Nephron (organoid): ENCODE measurements around the gene NT5DC3.

Experiments used
- H3K27ac Mint-ChIP-seq, 3 experiments: 2 replicates each; pipeline ENCODE4 v1.8.0; 2020; ENCODE audit warnings: mixed read lengths in 3 of 3, mild to moderate bottlenecking in 2 of 3, moderate library complexity in 1 of 3
- H3K27me3 Mint-ChIP-seq: 2 replicates; pipeline ENCODE4 v1.8.0; 2021; ENCODE audit warnings: low read depth, mild to moderate bottlenecking, moderate library complexity, mixed read lengths
- H3K36me3 Mint-ChIP-seq: 2 replicates; pipeline ENCODE4 v1.8.0; 2020; ENCODE audit warnings: low read depth, mixed read lengths
- H3K4me1 Mint-ChIP-seq: 2 replicates; pipeline ENCODE4 v1.8.0; 2020; ENCODE audit warnings: mixed read lengths
- H3K4me3 Mint-ChIP-seq, 3 experiments: 2 replicates each; pipeline ENCODE4 v1.8.0; 2020; ENCODE audit warnings: mild to moderate bottlenecking in 3 of 3, mixed read lengths in 3 of 3, moderate library complexity in 2 of 3
- H3K9me3 Mint-ChIP-seq: 2 replicates; pipeline ENCODE4 v1.8.0; 2020; ENCODE audit warnings: mixed read lengths
- CTCF ChIP-seq, 3 experiments: fragments of 200-600 bp; sonication (generic); IDR thresholded peaks; one replicate each; pipeline ENCODE4 v1.5.0; 2021; ENCODE audit warnings: antibody characterized with exemption in 3 of 3; ENCODE audit not compliant: unreplicated experiment in 3 of 3

The NT5DC3 gene

DNA sequence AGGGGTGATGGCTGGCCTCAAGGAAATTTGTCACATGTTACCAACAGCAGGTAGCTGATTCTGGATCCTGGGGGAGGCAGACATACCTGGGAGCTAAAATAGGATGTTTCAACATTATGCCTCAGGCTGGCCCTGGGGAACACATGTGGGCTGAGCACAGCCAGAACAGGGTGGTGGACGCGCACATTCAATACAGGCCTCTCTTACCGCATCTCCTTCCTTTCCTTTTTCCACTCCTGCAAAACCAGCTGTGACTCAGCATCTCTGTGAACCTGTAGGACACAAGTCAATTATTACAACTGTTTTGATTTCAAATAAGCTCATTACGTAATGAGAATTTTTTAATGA is 61.0 kb downstream of the NT5DC3 start:
- Mint-ChIP-seq H3K9me3 (no peaks in the 10 kb centered on the region), H3K27me3 (no peaks in the 10 kb centered on the region), H3K36me3 (peaks cover 33% of the 10 kb centered on the region), H3K4me3 (no peak overlapping the region), H3K4me1 (peaks cover 13% of the 10 kb centered on the region), H3K27ac (no peak overlapping the region)
- TF ChIP-seq CTCF (IDR thresholded peaks at IDR 0.05; ENCODE audit: unreplicated experiment in 3 of 3), result no peak

GRCh38 chr12:103779410-103780092 is 61.5 kb downstream of the NT5DC3 start:
- H3K27ac Mint-ChIP-seq, result no peak overlapping the region
- H3K4me1 Mint-ChIP-seq, result peaks cover 13% of the 10 kb centered on the region
- no peaks in the 10 kb centered on the region for H3K27me3 Mint-ChIP-seq
- no peak for TF ChIP-seq CTCF (IDR thresholded peaks at IDR 0.05; ENCODE audit: unreplicated experiment in 3 of 3)
- H3K9me3 Mint-ChIP-seq, result no peaks in the 10 kb centered on the region
- H3K4me3 Mint-ChIP-seq, result no peak overlapping the region
- peaks cover 35% of the 10 kb centered on the region for H3K36me3 Mint-ChIP-seq

GRCh38 chr12:103778781-103779180 is 62.3 kb downstream of the NT5DC3 start:
- H3K9me3 Mint-ChIP-seq, result no peaks in the 10 kb centered on the region
- H3K27ac Mint-ChIP-seq, result no peak overlapping the region
- H3K27me3 Mint-ChIP-seq, result no peaks in the 10 kb centered on the region
- H3K4me1 Mint-ChIP-seq, result peaks cover 8% of the 10 kb centered on the region
- no peak for TF ChIP-seq CTCF (IDR thresholded peaks at IDR 0.05; ENCODE audit: unreplicated experiment in 3 of 3)
- H3K4me3 Mint-ChIP-seq, result no peak overlapping the region
- H3K36me3 Mint-ChIP-seq, result peaks cover 34% of the 10 kb centered on the region

DNA sequence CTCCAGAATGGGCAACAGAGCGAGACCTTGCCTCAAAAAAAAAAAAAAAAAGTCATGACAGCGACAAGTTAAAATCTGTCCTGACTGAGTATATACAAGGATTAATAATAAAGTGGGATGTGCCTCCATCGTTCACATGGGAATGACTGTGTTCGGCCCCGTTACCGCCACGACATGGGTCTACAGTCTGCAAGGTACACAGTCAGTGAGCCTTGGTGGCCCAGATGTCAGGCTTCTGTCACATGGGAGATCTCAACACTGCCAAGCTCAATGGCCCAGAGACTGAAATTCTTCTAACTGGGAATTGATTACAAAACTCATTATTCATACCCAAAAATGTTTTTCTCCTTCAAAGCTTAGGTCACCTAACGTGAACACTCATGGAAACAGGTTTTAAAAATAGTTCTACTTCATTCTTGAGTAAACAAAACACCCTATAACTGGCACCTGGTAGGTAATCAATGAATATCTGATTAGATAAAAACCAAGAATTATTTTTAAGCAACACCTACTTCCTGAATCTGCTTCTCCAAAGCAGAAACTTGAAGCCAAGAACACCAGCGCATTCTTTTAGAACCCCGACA is 66.0 kb downstream of the NT5DC3 start:
- H3K27me3 Mint-ChIP-seq, result no peaks in the 10 kb centered on the region
- H3K4me1 Mint-ChIP-seq, result peaks cover 16% of the 10 kb centered on the region
- TF ChIP-seq CTCF (IDR thresholded peaks at IDR 0.05; ENCODE audit: unreplicated experiment in 3 of 3), result no peak
- H3K36me3 Mint-ChIP-seq, result peaks cover 26% of the 10 kb centered on the region
- H3K9me3 Mint-ChIP-seq, result no peaks in the 10 kb centered on the region
- no peak overlapping the region for H3K4me3 Mint-ChIP-seq
- no peak overlapping the region for H3K27ac Mint-ChIP-seq

DNA sequence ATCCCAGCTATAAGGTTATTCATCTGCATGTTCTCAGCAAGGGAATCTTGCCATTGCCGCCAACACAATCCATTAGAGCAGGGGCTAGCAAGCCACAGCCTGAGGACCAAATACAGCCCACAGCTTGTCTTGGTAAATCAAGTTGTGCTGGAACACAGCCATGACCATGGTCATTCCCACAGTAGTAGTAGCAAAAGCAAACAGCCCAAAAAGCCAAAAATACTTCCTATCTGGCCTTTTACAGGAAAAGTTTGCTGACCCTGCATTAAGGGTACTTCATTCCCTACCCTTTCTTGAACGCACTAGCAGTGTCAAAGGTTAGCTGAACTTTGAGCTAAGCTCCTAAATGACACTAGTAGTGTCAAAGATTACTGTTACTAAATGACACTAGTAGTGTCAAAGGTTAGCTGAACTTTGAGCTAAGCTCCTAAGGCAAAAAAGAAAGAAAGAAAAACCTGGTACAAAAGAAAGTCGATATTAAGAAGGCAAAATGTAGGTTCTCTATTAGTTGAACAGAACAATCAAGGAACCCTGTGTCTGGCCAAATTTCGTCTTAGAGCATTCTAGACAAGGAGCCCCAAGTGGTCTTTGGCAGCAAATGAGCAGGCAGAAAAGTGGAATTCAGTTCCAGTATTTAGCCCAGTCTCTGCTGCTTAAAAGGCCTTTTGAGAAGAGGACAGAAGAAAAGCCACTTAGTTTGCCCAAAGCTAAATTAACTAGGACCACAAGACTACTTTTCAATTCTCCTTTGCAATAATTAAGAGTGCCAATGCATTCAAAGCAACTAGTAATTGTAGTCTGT is 67.7 kb downstream of the NT5DC3 start:
- Mint-ChIP-seq H3K4me3 (no peak overlapping the region), H3K4me1 (peaks cover 19% of the 10 kb centered on the region), H3K9me3 (no peaks in the 10 kb centered on the region), H3K36me3 (peaks cover 16% of the 10 kb centered on the region), H3K27ac (peak overlapping the region in 2 of 3 experiments; percentile 53 to 60), H3K27me3 (no peaks in the 10 kb centered on the region)
- no peak for TF ChIP-seq CTCF (IDR thresholded peaks at IDR 0.05; ENCODE audit: unreplicated experiment in 3 of 3)
